AG08395 (cell line): Measurements from ENCODE around the gene BACH1.

Experiments
- DNase-seq: peaks from one replicate; pipeline ENCODE4 v3.0.0; 2012; ENCODE audit warnings: mixed read lengths, low spot score

The BACH1 gene

GRCh38 chr21:29382030-29382654 lies 83.4 kb downstream of the BACH1 start:
- peak; percentile 65 for DNase-seq

DNA sequence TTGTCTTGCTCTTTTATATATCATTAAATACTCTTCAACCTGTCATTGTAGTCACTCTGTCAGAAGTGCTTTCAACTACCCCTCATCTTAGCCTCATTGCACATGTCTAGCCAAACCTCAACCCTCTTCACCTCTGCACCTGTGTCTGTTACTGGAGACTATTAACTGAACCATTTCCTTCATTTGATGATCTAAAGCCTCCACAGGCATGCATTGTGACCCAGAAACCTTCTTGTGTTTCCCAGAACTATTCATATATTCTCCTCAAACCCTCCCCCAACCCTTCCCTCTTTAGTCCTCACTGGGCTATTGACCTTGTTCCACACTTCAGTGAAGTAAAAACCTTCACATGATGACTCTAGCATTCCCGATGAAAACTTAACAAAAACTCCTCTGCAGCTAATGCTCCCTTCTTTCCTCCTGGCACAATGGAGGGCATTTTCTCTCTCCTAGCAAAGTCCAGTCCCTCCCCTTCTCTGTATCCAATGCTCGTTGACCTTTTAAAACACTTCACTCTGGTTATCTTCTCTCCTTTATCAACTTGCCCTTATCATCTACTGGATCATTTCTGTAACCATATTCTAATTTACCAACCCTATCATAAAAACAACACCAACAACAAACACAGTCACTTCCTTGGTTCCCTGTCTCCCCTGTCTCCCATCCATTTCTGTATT lies 86.1 kb downstream of the BACH1 start:
- DNase-seq, result no peak

- no peak for DNase-seq
Observed at GRCh38 chr21:29385934-29386520, 87.3 kb downstream of the BACH1 start.

DNA sequence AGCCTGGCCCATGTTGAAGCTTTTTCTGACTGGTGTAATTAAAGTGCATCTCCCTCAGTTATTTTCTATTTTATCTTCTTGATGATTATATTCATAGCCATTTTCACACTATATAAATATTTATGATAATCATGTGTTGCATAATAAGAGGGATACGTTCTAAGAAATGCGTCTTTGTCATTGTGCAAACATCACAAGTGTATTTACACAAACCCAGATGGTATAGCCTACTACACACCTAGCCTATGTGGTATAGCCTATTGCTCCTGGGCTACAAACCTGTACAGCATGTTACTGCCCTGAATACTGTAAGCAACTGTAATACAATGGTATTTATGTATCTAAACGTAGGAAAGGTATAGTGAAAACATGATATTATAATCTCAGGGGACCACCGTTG lies 88.1 kb downstream of the BACH1 start:
- DNase-seq, result no peak

GRCh38 chr21:29387598-29387997 lies 88.9 kb downstream of the BACH1 start:
- no peak for DNase-seq

DNA sequence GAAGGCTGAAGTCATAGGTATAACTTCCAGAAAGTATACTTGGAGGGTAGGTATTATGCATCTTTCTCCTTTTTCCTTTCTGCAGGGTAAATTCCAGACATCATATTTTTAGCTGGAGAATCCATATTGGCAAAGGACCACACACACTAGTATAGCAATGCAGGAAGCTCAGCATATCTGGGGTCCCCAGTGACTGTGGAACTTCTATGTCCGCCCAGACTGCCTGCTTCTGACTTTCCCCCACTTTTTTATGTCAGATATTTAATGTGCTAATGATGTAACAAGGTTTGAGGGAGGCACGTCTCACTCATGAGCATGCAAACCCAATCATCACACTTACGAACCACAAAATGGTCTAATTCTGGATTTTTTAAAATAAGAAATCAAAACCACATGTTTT lies 90.4 kb downstream of the BACH1 start:
- no peak for DNase-seq

DNA sequence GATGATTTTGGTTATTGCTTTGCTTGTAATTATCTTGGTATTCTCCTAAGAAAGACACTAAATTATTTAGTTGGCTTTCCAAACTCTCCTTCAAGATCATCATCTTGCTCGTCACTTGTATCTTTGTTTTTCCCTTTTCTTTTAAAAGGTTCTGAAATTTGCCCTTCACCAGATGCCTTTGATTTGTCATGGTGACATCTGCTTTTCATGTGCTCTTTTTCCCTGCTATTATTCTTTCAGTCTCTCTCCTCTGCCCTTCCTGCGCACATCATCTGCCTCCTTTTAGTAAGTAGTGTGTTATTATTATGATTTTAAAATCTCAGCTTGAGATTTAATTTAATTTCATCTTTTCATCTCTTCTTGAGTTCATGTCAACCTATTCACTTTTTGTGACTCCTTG lies 92.1 kb downstream of the BACH1 start:
- DNase-seq, result peak; percentile 12

- no peak for DNase-seq
Observed at GRCh38 chr21:29394051-29394450, 95.3 kb downstream of the BACH1 start.
